ENCODE results near the gene WWOX.

DNA sequence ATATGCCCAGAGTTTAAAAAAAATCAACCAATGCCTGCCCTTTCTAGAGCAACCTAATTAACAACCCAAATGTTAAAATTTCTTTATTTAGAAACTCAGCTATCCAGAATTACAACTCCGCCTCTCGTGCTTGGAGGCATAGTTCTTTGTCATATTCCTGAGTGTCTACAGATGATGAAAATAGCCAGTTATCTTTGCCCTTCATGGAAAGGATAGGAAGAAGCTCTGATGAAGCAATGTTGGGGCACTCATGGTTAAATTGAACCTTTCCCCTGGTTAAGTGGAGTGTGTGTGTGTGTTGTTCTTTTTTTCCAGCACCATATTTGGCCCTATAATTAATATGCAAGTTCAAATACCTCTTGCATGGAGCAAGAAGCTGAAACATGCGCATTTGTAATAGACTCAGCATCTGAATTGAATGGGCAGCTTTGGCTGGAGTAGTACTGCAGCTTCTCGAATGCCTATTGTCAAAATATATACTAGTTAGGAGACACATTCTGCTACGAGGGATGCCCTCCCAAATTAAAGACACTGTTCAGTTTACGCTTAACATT, 506.2 kb downstream of the WWOX start:
- TF ChIP-seq, protein P1, sequence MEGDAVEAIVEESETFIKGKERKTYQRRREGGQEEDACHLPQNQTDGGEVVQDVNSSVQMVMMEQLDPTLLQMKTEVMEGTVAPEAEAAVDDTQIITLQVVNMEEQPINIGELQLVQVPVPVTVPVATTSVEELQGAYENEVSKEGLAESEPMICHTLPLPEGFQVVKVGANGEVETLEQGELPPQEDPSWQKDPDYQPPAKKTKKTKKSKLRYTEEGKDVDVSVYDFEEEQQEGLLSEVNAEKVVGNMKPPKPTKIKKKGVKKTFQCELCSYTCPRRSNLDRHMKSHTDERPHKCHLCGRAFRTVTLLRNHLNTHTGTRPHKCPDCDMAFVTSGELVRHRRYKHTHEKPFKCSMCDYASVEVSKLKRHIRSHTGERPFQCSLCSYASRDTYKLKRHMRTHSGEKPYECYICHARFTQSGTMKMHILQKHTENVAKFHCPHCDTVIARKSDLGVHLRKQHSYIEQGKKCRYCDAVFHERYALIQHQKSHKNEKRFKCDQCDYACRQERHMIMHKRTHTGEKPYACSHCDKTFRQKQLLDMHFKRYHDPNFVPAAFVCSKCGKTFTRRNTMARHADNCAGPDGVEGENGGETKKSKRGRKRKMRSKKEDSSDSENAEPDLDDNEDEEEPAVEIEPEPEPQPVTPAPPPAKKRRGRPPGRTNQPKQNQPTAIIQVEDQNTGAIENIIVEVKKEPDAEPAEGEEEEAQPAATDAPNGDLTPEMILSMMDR (IDR thresholded peaks at IDR 0.05 in 8 of 11, conservative IDR thresholded peaks at IDR 0.05 in 3 of 11): no peak
- no peak for TF ChIP-seq POLR2A (IDR thresholded peaks at IDR 0.05)
- no peak for TF ChIP-seq POLR2AphosphoS5 (IDR thresholded peaks at IDR 0.05)
